ENCODE data around the gene TATDN2.

TATDN2 gene

DNA sequence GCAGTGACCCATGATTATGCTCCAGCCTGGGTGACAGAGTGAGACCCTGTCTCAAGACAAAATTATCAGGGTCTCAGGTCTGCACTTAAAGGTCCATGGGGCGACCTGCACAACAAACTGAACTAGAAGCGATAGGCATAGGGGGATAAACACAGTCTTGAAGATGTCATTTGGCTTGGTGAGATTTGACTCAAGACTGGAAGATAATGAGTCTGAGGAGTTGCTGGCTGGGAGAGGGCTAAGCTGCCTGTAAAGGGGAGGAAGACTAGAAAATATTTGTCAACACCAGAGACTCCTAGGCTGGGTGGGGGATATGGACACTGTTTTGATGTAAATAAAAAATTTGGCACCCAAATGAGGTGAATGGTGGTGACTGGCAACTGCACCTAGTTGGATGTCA, 24.7 kb downstream of the TATDN2 start:
- no peak for DNase-seq

DNA sequence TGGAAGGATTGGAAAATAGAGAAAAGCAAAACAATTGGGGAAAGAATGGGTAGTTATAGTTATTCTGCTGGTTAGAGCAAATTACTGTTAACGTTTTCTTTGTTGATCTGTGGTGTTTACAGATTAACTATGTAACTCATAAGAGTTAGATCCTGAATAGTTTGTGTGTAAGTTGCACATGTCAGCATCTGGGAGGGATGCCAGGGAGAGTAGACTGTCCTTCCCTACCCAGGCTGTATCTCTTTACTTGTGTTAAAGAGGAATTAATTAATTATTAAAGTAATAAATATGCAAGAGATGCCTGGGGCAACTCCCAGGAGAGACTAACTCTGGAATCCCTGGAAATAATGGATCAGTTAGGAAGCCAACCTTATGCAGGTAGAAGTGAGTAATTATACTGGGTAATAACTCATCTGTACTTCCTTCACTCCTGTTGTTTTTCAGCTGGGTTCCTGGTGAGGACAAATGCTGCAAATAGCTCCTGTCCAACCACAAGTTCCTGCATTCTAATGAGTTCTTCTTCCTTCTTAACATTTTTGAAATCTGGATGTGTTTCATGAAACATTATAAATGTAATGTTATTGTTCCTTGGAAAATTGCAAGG, 25.5 kb downstream of the TATDN2 start:
- DNase-seq: no peak

DNA sequence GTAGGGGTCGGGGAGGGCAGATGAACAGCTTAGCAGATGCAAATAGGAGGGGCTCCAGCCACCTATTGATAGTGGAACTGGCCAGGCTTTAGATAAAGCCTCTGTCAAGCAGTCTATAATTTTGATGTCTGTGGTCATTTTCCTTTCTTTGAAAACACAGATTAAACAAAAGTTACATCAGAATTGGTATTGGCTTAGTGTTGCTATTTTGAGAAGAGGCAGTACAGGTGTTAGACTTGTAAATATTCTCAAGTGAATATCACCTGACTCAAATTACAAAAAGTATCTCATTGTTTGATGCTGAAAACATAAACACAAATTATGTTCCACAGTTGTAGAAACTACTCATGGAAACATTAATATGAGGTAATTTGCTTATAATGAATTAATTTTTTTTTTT, 26.3 kb downstream of the TATDN2 start:
- no peak for DNase-seq

DNA sequence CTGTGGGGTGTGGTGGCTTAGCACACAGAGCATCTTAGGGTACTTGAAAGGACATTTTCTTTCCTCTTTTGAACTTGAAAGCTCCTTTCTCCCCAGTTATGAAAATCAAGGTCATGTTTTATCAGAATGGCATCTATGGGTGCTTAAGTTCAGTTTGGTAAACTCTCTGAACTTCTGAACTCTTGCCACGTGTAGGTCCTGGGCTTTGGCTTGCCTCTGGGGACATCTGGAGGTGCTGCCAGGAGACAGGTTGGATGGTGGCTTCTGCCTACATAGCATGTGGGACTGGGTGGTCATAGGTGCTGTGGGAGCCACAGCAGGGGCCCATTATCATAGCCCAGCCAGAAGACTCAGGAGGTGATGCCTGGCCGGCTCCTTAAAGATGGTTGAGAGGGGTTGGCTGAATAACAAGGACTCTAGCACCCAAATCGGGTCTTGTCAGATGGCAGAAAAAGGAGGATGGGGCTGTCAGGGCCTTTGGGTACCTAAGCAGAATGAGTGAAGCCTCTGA, 28.9 kb downstream of the TATDN2 start:
- no peak for DNase-seq

DNA sequence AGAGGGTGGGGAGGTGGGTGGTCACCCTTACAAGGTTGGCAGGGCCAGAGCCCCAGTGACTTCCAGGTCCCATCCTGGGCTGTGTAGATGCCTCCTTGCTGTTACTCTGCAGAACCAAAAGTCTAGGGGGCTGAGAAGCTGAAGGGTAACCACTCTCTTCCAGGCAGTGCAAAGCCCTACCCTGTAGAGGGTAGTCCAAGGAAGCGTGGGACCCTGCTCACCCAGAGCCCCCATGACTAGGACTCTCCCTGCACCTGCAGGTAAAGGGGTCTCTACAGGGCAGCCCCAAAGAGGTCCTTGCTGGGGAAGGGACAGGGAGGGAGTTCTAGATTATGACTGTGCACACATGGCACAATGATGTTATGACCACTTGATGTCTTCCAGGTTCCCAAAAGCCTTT, 30.2 kb downstream of the TATDN2 start:
- DNase-seq: no peak

DNA sequence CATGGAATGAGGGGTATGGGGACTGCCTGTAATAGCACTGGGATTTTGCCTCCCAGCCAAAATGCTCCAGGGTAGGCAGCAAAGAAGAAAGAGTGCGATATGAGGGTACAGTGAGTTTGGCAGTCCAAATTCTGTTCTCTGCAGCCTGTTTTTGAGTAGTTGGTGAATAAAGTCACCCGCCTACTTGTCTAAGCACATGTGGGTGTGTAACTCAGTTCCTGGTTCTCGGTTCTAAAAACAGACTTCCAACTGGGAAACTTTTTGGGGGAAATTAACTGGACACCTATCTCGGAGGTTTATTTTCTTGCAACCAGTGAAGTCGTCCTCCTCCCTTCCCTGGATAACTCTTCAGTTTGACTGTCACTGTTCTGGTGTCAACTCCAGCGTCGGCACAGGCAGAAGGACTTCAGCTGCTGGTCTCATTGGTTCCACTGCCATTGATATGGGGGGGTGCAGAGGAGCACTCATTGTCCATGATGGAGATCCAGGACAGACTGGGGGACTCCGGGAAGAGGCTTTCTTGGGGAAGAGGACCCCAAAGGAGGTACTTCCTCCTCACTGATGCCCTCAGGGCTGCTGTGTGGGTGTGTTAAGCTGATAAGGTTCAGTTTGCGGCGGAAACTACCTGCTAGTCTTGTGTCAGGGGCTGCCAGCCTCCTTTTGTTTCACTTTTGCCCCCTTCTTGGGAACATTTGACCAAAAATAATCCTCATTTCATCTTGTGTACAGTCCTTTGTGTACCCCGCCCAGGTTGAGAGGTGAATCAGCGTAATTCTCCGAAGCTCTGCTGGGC, 31.3 kb downstream of the TATDN2 start:
- DNase-seq: no peak

DNA sequence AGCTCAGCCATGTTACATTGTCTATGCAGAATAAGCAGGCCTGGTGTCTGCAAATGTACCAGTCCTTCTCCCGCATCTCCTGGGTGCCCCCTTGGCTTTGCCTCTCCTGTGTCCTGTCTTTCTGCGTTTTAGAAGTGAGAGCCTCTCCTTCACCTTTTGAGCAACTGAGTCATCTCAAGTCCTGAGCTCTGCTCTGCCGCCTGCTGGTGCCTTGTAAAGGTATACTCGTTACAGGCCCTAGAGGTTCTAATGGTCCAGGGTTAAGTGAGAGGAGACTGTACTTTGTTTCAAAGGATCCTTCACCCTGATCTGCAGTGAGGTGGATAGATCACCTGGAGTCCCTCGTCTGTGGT, 31.9 kb downstream of the TATDN2 start:
- DNase-seq: no peak

DNA sequence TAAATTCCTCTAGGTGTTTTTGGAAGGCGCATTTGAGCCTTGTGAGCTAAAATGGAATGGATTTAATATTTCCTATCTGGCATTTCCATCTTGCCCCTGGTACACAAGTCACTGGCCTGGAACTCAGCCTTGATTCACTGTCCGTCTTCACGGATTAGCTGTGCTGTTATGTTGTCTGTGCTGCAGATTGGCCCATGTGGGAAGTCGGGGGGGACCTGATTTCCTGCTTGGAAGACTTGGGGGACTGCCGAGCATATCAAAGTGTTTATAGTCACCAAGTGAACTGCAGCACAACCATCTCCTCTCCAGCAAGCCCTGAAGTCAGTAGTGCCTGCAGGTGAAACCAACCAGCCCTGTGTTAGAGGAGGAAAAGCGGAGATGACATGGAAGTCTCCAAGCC, 32.3 kb downstream of the TATDN2 start:
- no peak for DNase-seq

DNA sequence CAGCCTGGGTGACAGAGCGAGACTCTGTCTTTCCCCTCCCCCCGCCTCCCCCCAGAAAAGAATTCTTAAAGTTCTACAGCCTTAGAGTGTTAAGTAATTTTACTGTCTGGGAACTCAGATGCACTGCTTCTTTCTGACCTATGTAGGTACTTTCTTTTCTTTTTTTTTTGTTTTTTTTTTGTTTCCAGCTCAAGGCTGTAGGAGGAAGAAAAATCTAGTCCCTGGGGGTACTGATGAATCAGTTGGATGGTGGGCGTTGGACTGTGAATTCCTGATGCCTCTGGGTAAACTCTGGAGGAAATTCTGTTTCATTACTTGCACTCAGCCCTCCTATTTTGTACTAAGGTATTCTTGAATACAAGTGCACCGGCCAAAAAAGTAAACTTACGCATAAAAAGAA, 33.7 kb downstream of the TATDN2 start:
- no peak for DNase-seq

DNA sequence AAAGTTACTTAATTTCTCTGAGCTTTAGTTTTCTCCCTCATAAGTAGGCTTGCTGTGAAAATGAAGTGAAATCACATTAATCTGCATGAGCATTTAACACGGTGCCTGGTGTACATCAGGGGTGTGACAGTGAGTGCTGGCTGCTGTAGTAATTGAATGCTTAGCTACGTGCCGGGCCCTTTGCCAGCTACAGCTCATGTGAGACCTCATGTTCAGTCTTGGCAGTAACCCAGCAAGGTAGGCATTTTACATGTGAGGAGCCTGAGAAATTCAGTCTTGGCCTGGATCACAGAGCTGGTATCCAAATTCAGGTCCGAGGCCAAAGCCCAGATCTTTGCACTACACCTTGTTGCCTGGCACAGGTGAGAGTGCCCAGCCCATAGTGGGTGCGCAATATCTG, 35.4 kb downstream of the TATDN2 start:
- DNase-seq: no peak

DNA sequence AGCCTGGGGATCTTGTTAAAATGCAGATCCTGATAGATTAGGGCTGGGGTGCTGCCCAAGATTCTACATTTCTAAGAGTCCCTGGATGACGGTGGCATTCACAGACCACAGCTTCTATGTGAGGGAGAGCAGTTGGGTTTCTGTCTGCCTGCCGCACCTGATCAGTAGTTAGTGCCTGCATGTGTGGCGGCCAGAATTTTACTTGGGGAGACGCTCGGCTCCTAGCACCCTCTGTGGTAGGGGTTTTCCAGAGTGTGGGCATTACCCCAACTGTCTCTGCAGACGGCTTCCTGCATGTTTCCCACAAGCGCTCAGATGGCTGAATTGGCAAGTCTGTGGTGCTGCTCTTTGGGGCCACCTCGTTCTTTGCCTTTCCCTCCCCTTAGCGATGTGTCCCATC, 36.2 kb downstream of the TATDN2 start:
- no peak for DNase-seq

DNA sequence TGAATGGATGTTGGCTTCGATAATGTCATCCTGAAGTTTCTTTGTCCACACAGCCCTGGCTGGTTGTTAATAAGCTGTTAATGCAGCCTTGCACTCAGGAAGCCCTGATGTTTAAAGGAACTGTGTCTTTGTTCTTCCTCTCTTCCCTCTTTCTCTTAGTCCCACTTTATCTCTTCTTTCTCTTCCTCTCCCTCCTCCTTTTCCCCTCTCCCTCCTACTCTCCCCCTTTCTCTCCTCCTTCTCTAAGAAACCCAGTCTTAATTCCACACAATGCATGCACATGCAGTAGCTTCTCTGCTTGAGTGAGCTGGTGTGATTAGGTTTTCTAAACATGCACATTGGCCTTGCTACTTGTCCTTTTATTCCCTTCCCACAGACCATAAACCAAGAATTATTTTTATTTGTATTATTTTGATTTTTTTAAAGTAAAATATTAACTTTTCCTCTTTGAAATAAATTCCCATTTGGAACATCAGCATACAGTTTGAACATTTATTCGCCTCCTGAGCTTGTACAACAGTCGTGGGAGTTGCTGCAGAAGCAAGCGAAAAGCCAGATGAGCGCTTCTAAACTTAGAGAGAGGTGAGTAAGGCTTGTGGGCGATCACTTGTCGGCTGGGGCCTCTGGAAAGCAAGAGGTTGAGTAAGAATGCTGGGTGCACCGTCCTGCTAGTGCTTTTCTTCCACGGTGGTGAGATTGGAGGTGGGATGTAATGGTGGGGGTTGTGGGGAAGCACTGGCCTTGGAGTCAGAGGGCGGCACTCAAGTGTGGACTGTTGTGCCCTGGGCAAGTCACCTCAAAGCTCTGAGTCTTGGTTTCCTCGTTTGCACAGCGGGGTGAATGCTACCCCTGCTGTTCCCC, 37.2 kb downstream of the TATDN2 start:
- no peak for DNase-seq

DNA sequence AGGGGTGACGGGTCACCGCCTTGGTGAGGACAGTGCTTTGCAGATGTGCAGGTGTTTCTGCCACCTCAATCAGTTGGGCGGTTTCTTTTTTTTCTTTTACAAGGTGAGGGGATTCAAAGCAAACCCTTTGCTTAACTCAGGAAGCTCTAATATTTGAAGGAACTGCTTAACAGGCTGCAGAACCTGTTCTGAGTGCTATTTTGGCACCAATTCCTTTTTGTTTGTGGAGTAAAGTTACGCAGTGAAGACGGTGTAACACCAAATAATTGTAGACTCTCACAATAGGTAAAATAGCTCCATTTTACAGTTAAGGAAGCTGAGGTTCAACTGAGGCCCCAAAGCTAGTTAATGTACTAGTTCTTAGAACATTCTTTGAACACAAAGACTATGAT, 37.9 kb downstream of the TATDN2 start:
- DNase-seq: no peak

DNA sequence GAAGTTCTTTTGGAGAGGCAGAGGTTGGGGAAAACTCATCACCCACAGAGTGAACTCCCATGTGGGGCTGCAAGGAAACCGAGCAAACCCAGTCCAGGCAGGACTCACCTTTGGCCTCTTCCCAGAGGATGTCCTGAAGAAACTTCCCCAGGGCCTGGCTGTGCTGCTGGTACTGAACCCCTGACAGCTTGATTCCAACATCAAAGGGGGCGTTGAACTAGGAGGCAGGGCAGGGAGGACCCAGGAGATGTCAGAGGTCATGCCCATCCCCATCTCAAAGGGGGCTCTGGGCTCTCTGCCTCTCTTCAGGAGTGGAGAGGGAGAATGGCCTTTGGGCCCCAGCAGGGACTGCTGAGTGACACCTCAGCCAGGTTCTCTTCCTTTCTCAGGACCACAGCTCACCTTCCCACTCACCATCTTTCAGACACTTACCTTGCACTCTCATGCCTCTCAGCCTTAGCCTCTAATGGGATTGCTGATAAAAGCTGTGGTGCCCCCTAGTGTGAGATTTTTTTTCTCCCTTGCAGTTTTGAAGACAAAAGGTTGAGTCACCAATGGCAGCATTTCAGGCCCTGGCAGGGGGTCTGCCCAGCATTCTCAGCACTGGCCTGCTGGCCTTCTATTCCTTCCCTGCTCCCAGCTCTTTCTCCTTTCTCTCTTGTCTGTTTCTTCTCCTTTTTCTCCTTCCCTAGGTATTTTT, 38.5 kb downstream of the TATDN2 start:
- no peak for DNase-seq

DNA sequence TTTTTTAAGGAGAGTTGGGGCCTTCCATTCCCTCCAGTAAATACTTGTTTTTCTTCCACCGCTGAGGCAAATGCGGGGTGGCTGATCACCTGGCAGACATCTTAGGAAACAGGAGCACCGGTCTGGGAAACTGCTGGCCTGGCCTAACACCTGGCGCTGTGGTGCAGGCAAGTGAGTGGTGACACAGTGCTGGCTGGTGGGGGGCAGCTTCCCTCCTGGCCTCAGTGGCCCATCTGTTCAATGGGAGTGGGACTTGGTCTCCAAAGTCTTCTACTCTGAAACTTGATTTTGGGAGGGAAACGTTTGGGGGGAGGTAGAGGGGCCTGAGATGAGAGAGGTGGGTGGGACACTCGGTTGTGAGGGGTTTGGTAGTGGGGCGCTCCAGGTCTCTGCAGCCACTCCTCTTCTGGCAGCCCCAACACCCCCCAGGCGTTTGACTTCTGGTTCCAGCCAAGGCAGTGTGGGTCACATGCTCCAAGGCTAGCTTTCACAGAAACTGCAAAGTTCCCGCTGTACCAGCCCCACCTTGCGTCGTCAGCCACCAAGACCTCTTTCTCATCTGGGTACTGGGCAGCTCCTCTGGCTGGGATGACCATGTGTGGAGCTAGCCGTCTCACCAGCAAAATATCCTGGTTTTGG, 39.8 kb downstream of the TATDN2 start:
- DNase-seq: no peak

DNA sequence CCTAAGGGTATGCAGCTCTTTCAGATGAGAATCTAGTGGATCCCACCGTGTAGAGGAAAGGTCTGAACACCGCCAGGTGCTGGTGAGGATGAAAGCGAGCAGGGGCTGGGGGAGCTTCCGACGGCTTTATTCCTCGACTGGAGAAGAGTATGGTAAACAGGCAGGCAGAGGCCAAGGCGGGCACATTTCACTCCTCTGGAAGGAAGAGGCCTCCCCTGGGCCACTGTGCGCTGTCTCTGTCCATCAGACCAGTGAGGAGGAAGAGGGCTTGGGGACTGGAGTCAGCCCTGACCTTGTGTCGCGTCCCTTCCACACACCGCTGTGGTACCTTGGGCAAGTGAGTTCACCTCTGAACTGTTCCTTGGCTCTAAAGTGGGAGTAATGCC, 40.3 kb downstream of the TATDN2 start:
- DNase-seq: no peak

DNA sequence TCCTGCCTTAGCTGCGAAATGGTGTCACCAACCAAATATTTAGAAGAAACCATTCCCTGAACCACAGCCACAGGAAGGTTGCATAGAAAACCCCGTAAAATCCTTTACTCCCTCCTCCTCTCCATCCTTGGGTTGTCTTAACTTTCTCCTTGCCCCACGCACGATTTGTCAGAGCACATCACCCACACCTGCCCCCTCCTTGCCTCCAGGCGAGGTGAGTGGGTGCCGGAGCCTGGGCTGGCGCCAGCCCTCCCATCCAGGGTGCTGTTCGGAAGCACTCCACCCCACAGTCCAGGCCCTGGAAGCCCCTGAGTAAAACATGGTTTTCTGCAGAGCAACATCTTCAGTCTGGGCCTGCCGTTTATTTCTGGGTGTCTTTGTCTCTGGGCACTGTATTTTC, 40.8 kb downstream of the TATDN2 start:
- no peak for DNase-seq

DNA sequence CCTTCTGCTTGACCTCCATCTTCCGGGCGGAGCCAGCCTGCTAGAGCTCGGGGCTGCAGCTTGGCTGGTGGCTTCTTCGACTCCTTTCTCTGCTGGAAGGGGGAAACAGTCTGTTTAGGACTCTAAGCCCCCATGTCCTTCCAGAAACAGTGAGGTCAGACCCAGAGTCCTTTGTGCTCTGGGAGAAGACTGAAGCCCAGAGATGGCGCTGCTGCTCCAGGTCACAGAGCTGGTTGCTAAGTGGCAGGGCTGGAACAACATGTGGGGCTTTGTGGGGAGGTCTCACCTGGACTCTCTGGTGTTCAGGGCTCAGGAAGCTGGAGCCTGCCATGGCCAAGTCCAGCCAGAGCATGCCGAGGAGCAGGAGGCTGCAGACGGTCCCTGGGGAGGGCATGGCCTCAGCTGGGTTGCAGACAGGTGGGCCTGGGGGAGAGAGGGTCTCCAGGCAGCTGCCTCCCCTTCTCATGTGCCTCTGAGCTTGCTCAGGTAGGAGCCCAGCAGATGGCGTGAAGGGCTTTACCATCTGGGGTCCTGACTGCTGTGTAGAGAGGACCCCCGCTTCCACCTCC, 41.6 kb downstream of the TATDN2 start:
- DNase-seq: no peak

DNA sequence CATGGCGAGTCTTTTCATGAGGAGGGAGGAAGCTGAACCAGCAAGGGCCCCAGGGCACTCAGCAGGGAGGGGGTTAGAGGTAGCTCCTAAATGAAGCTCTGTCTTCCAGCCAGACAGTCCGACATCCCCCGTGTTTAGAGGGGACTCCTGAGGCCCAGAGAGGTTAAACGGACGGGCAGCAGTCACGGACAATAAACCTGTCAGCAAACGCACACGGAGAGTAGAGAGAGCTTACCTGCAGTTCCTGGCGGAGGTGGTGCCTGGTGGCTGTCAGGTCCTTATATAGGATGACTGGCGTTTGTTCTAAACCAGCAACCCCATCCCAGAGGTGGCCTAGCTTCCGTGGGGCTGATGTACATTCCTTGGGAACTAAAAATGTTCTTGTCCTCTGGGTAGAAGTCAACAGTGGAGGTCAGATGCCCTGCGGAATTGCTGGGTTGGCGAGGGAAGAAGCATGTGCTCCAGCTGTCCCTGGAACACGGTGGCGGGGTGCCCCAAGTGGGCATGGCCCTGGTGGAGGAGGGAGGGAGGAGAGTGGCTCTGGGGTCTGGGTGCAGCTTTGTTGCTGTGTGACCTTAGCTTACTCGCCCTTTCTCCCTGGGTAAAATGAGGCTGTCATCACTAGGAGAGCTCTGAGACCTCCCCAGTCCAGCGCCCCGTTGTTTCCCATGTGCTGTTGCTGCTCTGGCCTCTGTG, 42.4 kb downstream of the TATDN2 start:
- DNase-seq: no peak

DNA sequence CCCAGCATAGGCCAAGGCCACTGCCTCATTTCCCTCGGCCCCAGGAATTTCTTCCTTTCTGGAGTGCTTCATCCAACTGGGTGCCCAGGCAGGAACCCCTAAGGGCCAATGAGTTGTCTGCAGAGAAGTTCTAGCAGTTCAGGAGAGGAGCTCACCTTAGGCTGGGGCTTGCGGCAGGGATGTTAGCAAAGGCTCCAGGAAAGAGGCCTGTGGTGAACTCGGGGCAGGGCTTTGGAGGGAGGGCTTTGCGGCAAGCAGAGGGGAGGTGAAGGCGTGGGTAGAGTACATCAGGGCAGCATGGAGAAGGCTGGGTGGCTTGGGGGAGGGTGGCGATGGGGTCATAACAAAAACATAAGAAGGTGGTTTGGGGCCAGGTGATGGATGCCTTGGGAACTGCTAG, 43.4 kb downstream of the TATDN2 start:
- no peak for DNase-seq

DNA sequence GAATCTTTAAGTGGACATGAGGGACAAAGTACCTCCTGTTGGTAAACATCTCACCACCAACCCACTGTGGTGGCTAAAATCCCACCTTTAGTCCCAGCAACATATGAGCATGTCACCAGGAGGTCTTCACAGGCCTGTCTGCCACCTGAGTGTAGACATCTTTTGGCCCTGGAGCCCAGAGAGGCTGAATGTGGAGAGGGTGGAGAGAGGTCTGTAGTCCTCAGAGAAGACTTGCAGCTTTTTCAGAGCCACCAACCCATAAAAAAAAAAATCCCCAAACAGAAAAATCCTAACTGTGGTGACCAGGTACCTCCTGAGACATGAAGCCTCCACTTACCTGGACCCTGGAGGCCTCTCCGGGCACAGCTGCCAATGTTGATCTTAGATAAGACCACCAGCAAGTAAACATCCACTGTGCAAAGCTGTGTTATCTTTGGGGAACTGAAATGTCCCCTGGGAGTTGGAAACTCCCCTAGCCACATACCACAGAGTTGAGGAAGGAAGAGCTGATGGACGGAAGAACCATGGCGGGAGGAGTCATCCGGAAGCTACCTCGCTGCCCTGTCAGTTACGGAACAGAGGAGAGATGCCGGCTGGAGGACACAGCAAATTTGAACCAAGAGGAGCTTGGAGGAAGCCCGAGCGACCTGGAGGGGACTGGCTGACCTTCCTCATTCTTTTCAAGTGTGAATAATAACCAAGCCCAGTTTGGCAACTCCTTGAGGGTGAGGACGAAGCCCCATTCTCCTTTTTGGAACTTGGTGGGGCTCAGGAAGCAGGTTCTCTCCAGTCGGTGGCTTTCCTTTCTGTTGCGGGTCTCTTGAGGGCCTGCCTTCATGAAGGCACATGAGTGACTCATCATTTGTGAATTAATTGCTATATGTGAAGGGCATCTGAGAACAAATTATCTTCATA, 44.5 kb downstream of the TATDN2 start, which contains the start of gene GHRL:
TSS of gene GHRL (minus strand) at position 443 of the 915 bp plus-strand sequence. CDS start 2,767 bp downstream, outside the sequence.
- no peak for DNase-seq

Measured in NCI-H1930 (cell line).